ENCODE measurements around the gene REEP1. TPM values are rescaled to one million over a fixed set of nuclear protein-coding genes. Genes with fewer than 3 reads are reported as not detected.

REEP1 gene
- total RNA-seq, 3 donors from 2014 or later = 3.8 to 50.3 (median 6.1) TPM

GRCh38 chr2:86368161-86368824, 30.9 kb upstream of the REEP1 start:
- Histone ChIP-seq H3K9me3 (no peaks in the 10 kb centered on the region), H3K4me3 (no peak overlapping the region), H3K36me3 (ENCODE audit: low read depth) (no peaks in the 10 kb centered on the region), H3K4me1 (ENCODE audit: low read depth) (peaks cover 22% of the 10 kb centered on the region)
- intact Hi-C loops (cut with DNase I, micrococcal nuclease) = no loop called here
- peak; percentile 53 for ATAC-seq
- peak; percentile 45 to 70 (median 52) for DNase-seq
- peak; percentile 57 for TF ChIP-seq CTCF (IDR thresholded peaks at IDR 0.05)

GRCh38 chr2:86367499-86367777, 30.0 kb upstream of the REEP1 start:
- no peak for DNase-seq
- TF ChIP-seq CTCF (IDR thresholded peaks at IDR 0.05) = no peak
- intact Hi-C loops (cut with DNase I, micrococcal nuclease) = no loop called here
- ATAC-seq = no peak
- Histone ChIP-seq H3K36me3 (ENCODE audit: low read depth) (no peaks in the 10 kb centered on the region), H3K4me1 (ENCODE audit: low read depth) (peaks cover 22% of the 10 kb centered on the region), H3K9me3 (no peaks in the 10 kb centered on the region), H3K4me3 (no peak overlapping the region)

- no peak for TF ChIP-seq CTCF (IDR thresholded peaks at IDR 0.05)
- intact Hi-C loops (cut with DNase I, micrococcal nuclease) = no loop called here
- DNase-seq (no peak), ATAC-seq (peak; percentile 63)
- Histone ChIP-seq H3K4me3 (no peak overlapping the region), H3K4me1 (ENCODE audit: low read depth) (peaks cover 21% of the 10 kb centered on the region), H3K9me3 (no peaks in the 10 kb centered on the region), H3K36me3 (ENCODE audit: low read depth) (no peaks in the 10 kb centered on the region)
These were observed 29.4 kb upstream of the REEP1 start for GRCh38 chr2:86366651-86367498.

- DNase-seq = no peak
- Histone ChIP-seq H3K36me3 (ENCODE audit: low read depth) (no peaks in the 10 kb centered on the region), H3K4me3 (no peak overlapping the region), H3K9me3 (no peaks in the 10 kb centered on the region), H3K4me1 (ENCODE audit: low read depth) (peaks cover 24% of the 10 kb centered on the region)
- TF ChIP-seq CTCF (IDR thresholded peaks at IDR 0.05) = no peak
- intact Hi-C loops (cut with DNase I, micrococcal nuclease) = no loop called here
- no peak for ATAC-seq
These were observed 27.5 kb upstream of the REEP1 start for GRCh38 chr2:86364894-86365293.

- H3K4me1 ChIP-seq (ENCODE audit: low read depth) = peaks cover 20% of the 10 kb centered on the region
- no peak overlapping the region for H3K4me3 ChIP-seq
- no peak for TF ChIP-seq CTCF (IDR thresholded peaks at IDR 0.05)
- peak; percentile 23 for ATAC-seq
- no peaks in the 10 kb centered on the region for H3K9me3 ChIP-seq
- no peaks in the 10 kb centered on the region for H3K36me3 ChIP-seq (ENCODE audit: low read depth)
- DNase-seq = no peak
- intact Hi-C loops (cut with DNase I, micrococcal nuclease) = no loop called here
These were observed 23.4 kb upstream of the REEP1 start for GRCh38 chr2:86360776-86361175.
